Mesangial cell (primary cell): ENCODE results near the gene AMER3. TPM values are rescaled to one million over a fixed set of nuclear protein-coding genes. Genes with fewer than 3 reads are reported as not detected.

Experiments
- total RNA-seq: library from RNA; depleted of rRNA; stranded (reverse); fragments of >200 nt; gene quantifications from 2 replicates; pipeline ENCODE4 v1.2.3, GENCODE V29; 2015

Gene AMER3
- total RNA-seq, result not detected in 2 replicates

GRCh38 chr2:130755256-130756052 is at the start of gene AMER3:
AMER3 (plus strand) TSS chr2:130755540; CDS start chr2:130762073, 6,533 bp downstream.

DNA sequence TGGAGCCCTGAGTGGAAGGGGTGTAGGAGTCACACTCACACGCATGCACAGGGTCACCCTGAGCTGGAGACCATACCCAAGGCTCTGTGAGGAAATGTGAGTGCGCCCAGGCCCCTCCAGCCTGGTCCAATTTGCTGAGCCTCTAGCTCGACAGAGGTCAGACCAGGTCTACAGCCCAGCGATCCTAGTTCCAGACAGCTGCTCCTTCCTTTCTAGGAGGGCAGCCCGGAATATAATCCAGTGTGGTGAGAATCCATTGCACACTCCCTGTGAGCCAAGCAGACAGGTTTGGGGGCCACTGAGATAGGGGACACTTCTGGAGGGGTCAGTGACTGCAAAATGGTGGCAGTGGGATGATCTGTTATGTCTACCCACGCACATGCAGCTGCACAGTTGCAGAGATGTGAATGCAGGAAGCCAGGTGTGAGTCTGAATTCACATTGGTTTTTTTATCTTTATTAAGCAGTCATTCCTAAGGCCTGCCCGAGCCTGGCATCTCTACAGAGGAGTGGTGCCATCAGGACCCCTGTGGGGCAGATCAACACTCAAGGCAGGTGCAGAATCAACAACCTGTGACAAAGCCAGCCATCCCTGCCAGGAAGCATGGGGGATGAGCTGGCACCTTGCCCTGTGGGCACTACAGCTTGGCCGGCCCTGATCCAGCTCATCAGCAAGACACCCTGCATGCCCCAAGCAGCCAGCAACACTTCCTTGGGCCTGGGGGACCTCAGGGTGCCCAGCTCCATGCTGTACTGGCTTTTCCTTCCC is 26.6 kb upstream of the AMER3 start, which contains the start of gene GPR148:
Gene GPR148 (plus strand): TSS at position 522 of the 768 bp plus-strand sequence. CDS start 82 bp downstream, at position 604.

Other genes starting within 250 kb of the AMER3 start
- gene POTEI, start 246.2 kb upstream of the AMER3 start, total RNA-seq, result not detected in 2 replicates
- not detected in 2 replicates for gene CFC1B, start 234.3 kb upstream of the AMER3 start, total RNA-seq
- gene CFC1, start 156.0 kb upstream of the AMER3 start, total RNA-seq, result not detected in 2 replicates
- not detected in 2 replicates for gene POTEJ, start 144.1 kb upstream of the AMER3 start, total RNA-seq
- not detected in 2 replicates for gene GPR148, start 26.5 kb upstream of the AMER3 start, total RNA-seq
- gene ARHGEF4, start 81.4 kb downstream of the AMER3 start, total RNA-seq, result 1.1 and 4.4 TPM in 2 replicates